HEK293 (cell line): ENCODE measurements around the gene LMF1.
A peak's percentile ranks its signal among the peaks of the same experiment; 100 is the strongest.

Experiments
- CTCF ChIA-PET: fragments of 350-600 bp; formaldehyde crosslinking; extraction: SDS; loops from one replicate; lab custom pipeline; 2021; ENCODE audit warnings: antibody characterized with exemption; lab: Yijun Ruan, JAX
- POLR2A ChIA-PET: fragments of 300-600 bp; formaldehyde crosslinking; extraction: SDS; loops from one replicate; lab custom pipeline; 2020; ENCODE audit warnings: antibody characterized with exemption, inconsistent platforms; lab: Yijun Ruan, JAX
- H3K27ac ChIP-seq: fragments of 200-500 bp; sonication (Bioruptor generic); 2 replicates; pipeline ENCODE4 v1.5.1; 2014; ENCODE audit warnings: low read depth, low read length, control low read depth, inconsistent platforms; ENCODE audit errors: extremely low read depth
- H3K36me3 ChIP-seq, 2 experiments: fragments of 200-500 bp in 1 of 2; sonication (Bioruptor generic) in 1 of 2; 1 replicate in 1 of 2; 2 replicates in 1 of 2; pipeline ENCODE4 v1.5.1; 2014 to 2017; ENCODE audit warnings: inconsistent platforms in 2 of 2, low read length in 2 of 2; ENCODE audit not compliant: control insufficient read depth in 2 of 2, insufficient read depth in 1 of 2
- H3K4me1 ChIP-seq: fragments of 200-500 bp; sonication (Bioruptor generic); 2 replicates; pipeline ENCODE4 v1.5.1; 2014; ENCODE audit warnings: mild to moderate bottlenecking, low read length, inconsistent platforms; ENCODE audit not compliant: control insufficient read depth, insufficient read depth
- H3K4me3 ChIP-seq: 2 replicates; pipeline ENCODE4 v1.5.1; 2011; ENCODE audit warnings: low read depth, mild to moderate bottlenecking, control low read depth, low read length, moderate library complexity
- H3K9me3 ChIP-seq: fragments of 200-500 bp; sonication (Bioruptor generic); 2 replicates; pipeline ENCODE4 v1.5.1; 2014; ENCODE audit warnings: low read depth, low read length, inconsistent platforms; ENCODE audit not compliant: control insufficient read depth, insufficient read depth
- EGR2 ChIP-seq: fragments of 450-650 bp; formaldehyde crosslinking; IDR thresholded peaks from 2 replicates; pipeline ENCODE4 v1.5.1; 2016; ENCODE audit warnings: low read depth, missing biosample characterization, missing genetic modification characterization
- KLF7 ChIP-seq: fragments of 450-650 bp; formaldehyde crosslinking; IDR thresholded peaks from 2 replicates; pipeline ENCODE4 v1.5.1; 2016; ENCODE audit warnings: missing biosample characterization, missing genetic modification characterization, borderline replicate concordance
- OVOL3 ChIP-seq: fragments of 450-650 bp; formaldehyde crosslinking; IDR thresholded peaks from 2 replicates; pipeline ENCODE4 v1.5.1; 2016; ENCODE audit warnings: missing biosample characterization, missing genetic modification characterization
- PBX3 ChIP-seq: sonication (generic); formaldehyde crosslinking; IDR thresholded peaks from 2 replicates; pipeline ENCODE4 v1.8.1; 2022; ENCODE audit warnings: mild to moderate bottlenecking, moderate library complexity, missing genetic modification reagents
- SETDB1 ChIP-seq: IDR thresholded peaks from one replicate; pipeline ENCODE4 v1.6.1; 2017; ENCODE audit warnings: mild to moderate bottlenecking, low read length, moderate library complexity, mixed read lengths; ENCODE audit not compliant: insufficient read length
- ZBTB11 ChIP-seq: fragments of 450-650 bp; formaldehyde crosslinking; conservative IDR thresholded peaks from 2 replicates; pipeline ENCODE4 v1.5.1; 2016; ENCODE audit warnings: low read depth, missing biosample characterization, missing genetic modification characterization
- ZFHX2 ChIP-seq: fragments of 450-650 bp; formaldehyde crosslinking; conservative IDR thresholded peaks from 2 replicates; pipeline ENCODE4 v1.5.1; 2016; ENCODE audit warnings: missing biosample characterization, missing genetic modification characterization
- ZFP3 ChIP-seq: fragments of 450-650 bp; formaldehyde crosslinking; IDR thresholded peaks from 2 replicates; pipeline ENCODE4 v1.5.1; 2016; ENCODE audit warnings: low read depth, missing biosample characterization, missing genetic modification characterization
- ZFP69B ChIP-seq: fragments of 450-650 bp; formaldehyde crosslinking; IDR thresholded peaks from 2 replicates; pipeline ENCODE4 v1.5.1; 2016; ENCODE audit warnings: missing biosample characterization, missing genetic modification characterization
- ZNF292 ChIP-seq: fragments of 450-650 bp; formaldehyde crosslinking; IDR thresholded peaks from 2 replicates; pipeline ENCODE4 v1.5.1; 2016; ENCODE audit warnings: low read depth, missing biosample characterization, missing genetic modification characterization, borderline replicate concordance
- ZNF416 ChIP-seq: fragments of 450-650 bp; formaldehyde crosslinking; IDR thresholded peaks from 2 replicates; pipeline ENCODE4 v1.5.1; 2016; ENCODE audit warnings: missing biosample characterization, missing genetic modification characterization
- ZNF473 ChIP-seq: fragments of 450-650 bp; formaldehyde crosslinking; IDR thresholded peaks from 2 replicates; pipeline ENCODE4 v1.5.1; 2017; ENCODE audit warnings: missing biosample characterization, missing genetic modification characterization
- ZNF549 ChIP-seq: fragments of 450-650 bp; IDR thresholded peaks from 2 replicates; pipeline ENCODE4 v1.5.1; 2018; ENCODE audit warnings: missing biosample characterization, missing genetic modification characterization, mild to moderate bottlenecking, inconsistent platforms, moderate library complexity
- ZNF623 ChIP-seq: fragments of 450-650 bp; formaldehyde crosslinking; IDR thresholded peaks from 2 replicates; pipeline ENCODE4 v1.5.1; 2016; ENCODE audit warnings: missing biosample characterization, missing genetic modification characterization
- ZNF624 ChIP-seq: fragments of 450-650 bp; formaldehyde crosslinking; IDR thresholded peaks from 2 replicates; pipeline ENCODE4 v1.5.1; 2017; ENCODE audit warnings: missing biosample characterization, missing genetic modification characterization
- ZNF645 ChIP-seq: fragments of 450-650 bp; formaldehyde crosslinking; IDR thresholded peaks from 2 replicates; pipeline ENCODE4; 2016; ENCODE audit warnings: missing biosample characterization, missing genetic modification characterization
- ZNF664 ChIP-seq: fragments of 450-650 bp; formaldehyde crosslinking; IDR thresholded peaks from 2 replicates; pipeline ENCODE4 v1.5.1; 2016; ENCODE audit warnings: missing biosample characterization, missing genetic modification characterization
- ZSCAN5A ChIP-seq: fragments of 450-650 bp; formaldehyde crosslinking; IDR thresholded peaks from 2 replicates; pipeline ENCODE4 v1.5.1; 2016; ENCODE audit warnings: missing biosample characterization, missing genetic modification characterization
- TF ChIP-seq, protein P1 (sequence below): fragments of 450-650 bp; formaldehyde crosslinking; IDR thresholded peaks from 2 replicates; pipeline ENCODE4 v1.5.0; 2017; ENCODE audit warnings: missing biosample characterization, missing genetic modification characterization, borderline replicate concordance
- TF ChIP-seq, protein P2 (sequence below): fragments of 450-650 bp; formaldehyde crosslinking; optimal IDR thresholded peaks from 2 replicates; pipeline ENCODE3; 2016; ENCODE audit warnings: missing biosample characterization, mild to moderate bottlenecking, missing genetic modification characterization

Gene LMF1

GRCh38 chr16:995087-995486, 24.3 kb upstream of the LMF1 start (continued):
- TF ChIP-seq ZBTB11 (tag by site-specific recombination) = no peak

DNA sequence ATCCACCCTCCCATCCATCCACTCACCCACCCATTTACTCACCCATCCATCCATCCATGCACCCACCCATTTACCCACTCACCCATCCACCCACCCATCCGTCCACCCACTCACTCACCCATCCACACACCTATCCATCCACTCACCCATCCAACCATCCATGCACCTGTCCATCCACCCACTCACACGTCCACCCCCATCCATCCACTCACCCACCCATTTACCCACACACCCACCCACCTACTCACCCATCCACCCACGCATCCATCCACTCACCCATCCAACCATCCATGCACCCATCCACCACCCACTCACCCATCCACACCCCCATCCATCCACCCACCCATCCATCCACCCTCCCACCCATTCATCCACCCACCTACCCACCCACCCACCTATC, 22.9 kb upstream of the LMF1 start:
- TF ChIP-seq ZFHX2 (peak; percentile 80), EGR2 (peak; percentile 90), ZNF549 (tag by site-specific recombination) (no peak)
- CTCF ChIA-PET = no interaction called here
- Histone ChIP-seq H3K4me3 (no peak overlapping the region), H3K9me3 (no peaks in the 10 kb centered on the region), H3K4me1 (no peaks in the 10 kb centered on the region), H3K36me3 (no peaks in the 10 kb centered on the region), H3K27ac (no peak overlapping the region)
- POLR2A ChIA-PET = interaction anchor here (0.5 kb wide), 1 partner anchor 36 kb away, joined by 3 read pairs; no protein-coding TSS in a partner anchor

GRCh38 chr16:991773-992172, 21.0 kb upstream of the LMF1 start:
- ChIA-PET POLR2A (no interaction called here), CTCF (no interaction called here)
- TF ChIP-seq ZNF416 (tag by site-specific recombination) (no peak), ZFP69B (tag by site-specific recombination) (no peak), OVOL3 (tag by site-specific recombination) (no peak), SETDB1 (no peak), ZNF664 (tag by site-specific recombination) (no peak), KLF7 (tag by site-specific recombination) (no peak)
- Histone ChIP-seq H3K4me3 (no peak overlapping the region), H3K27ac (no peak overlapping the region), H3K36me3 (no peaks in the 10 kb centered on the region), H3K9me3 (no peaks in the 10 kb centered on the region), H3K4me1 (no peaks in the 10 kb centered on the region)

DNA sequence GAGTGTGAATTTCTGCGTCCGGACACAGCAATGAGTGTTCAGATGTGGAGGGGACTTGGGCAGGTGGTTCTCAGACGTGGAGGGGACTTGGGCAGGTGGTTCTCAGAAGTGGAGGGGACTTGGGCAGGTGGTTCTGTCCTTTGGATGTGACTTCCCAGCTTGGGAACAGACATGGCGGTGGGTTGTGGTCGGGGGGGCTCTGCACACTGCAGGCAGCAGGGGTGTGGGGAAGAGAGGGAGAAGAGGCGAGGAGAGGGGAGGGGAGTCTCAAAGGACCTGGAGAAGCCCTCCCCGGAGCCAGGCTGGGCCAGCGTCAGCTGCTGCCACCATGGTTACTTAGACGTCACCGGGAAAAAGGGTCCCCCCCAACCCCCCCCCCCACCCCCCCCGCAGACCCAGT, 20.6 kb upstream of the LMF1 start:
- no peaks in the 10 kb centered on the region for H3K4me1 ChIP-seq
- TF ChIP-seq, protein P1, sequence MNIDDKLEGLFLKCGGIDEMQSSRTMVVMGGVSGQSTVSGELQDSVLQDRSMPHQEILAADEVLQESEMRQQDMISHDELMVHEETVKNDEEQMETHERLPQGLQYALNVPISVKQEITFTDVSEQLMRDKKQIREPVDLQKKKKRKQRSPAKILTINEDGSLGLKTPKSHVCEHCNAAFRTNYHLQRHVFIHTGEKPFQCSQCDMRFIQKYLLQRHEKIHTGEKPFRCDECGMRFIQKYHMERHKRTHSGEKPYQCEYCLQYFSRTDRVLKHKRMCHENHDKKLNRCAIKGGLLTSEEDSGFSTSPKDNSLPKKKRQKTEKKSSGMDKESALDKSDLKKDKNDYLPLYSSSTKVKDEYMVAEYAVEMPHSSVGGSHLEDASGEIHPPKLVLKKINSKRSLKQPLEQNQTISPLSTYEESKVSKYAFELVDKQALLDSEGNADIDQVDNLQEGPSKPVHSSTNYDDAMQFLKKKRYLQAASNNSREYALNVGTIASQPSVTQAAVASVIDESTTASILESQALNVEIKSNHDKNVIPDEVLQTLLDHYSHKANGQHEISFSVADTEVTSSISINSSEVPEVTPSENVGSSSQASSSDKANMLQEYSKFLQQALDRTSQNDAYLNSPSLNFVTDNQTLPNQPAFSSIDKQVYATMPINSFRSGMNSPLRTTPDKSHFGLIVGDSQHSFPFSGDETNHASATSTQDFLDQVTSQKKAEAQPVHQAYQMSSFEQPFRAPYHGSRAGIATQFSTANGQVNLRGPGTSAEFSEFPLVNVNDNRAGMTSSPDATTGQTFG (tag by site-specific recombination) = no peak
- TF ChIP-seq ZFP3 (tag by site-specific recombination) (no peak), ZNF624 (no peak), ZNF473 (tag by site-specific recombination) (no peak), ZNF623 (tag by site-specific recombination) (no peak), ZSCAN5A (tag by site-specific recombination) (no peak), PBX3 (no peak), ZNF292 (tag by site-specific recombination) (no peak), ZNF645 (no peak)
- TF ChIP-seq, protein P2, sequence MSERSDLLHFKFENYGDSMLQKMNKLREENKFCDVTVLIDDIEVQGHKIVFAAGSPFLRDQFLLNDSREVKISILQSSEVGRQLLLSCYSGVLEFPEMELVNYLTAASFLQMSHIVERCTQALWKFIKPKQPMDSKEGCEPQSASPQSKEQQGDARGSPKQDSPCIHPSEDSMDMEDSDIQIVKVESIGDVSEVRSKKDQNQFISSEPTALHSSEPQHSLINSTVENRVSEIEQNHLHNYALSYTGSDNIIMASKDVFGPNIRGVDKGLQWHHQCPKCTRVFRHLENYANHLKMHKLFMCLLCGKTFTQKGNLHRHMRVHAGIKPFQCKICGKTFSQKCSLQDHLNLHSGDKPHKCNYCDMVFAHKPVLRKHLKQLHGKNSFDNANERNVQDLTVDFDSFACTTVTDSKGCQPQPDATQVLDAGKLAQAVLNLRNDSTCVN = no peak
- no peaks in the 10 kb centered on the region for H3K36me3 ChIP-seq
- H3K4me3 ChIP-seq = no peak overlapping the region
- H3K9me3 ChIP-seq = no peaks in the 10 kb centered on the region
- H3K27ac ChIP-seq = no peak overlapping the region
- CTCF ChIA-PET = no interaction called here
- POLR2A ChIA-PET = no interaction called here
